ENCODE measurements around the gene HTR4. TPM values are rescaled to one million over a fixed set of nuclear protein-coding genes. Genes with fewer than 3 reads are reported as not detected.

HTR4 gene
- polyA plus RNA-seq, 3 donors, result not detected

DNA sequence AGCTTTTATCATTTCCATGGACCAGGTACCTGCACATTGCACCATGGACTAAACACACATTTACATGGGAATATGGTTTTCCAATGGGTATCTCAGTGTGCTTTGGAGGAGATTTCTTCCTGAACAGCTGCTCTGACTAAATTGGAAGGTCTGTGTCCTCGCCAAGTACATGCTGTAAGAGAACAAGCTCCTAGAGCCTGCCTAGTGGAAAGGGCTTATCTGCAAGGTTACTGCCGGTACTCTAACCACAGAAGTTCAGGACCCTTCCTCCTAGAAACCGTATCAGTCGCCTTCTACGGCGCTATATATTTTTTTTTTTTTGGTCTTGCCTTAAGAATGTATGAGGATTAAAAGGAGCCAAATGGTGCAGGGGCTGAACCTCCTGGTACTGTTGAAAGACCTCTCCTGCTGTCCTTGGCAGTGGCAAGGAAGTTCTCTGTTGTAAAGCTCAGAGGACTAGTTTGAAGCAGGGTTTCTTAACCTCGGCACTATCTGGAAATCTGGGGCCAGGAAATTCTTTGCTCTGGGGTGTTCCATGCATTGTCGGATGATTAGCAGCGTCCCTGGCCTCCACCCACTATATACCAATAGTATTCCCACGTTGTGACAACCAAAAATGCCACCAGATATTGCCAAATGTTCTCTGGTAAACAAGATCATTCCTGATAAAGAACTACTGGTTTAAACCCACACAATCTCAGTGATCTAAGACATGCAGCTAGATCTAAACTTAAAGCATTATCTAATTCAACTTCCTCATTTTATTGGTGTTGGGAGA, 163.1 kb downstream of the HTR4 start:
- Mint-ChIP-seq H3K36me3 (no peaks in the 10 kb centered on the region), H3K9me3 (peaks cover 0 to 2% (median 0%) of the 10 kb centered on the region in 7 donors), H3K4me3 (no peak overlapping the region), H3K4me1 (no peaks in the 10 kb centered on the region), H3K27me3 (ENCODE audit: low read depth in 3 of 3) (peaks cover 0 to 9% (median 5%) of the 10 kb centered on the region in 3 donors), H3K27ac (no peak overlapping the region)
- Histone ChIP-seq H3K36me3 (replicated peaks in 1 of 2; ENCODE audit: control insufficient read depth in 1 of 2, insufficient read depth in 2 of 2, low read length in 2 of 2) (no peaks in the 10 kb centered on the region), H3K27me3 (ENCODE audit: control insufficient read depth in 2 of 2, insufficient read depth in 2 of 2, low read length in 2 of 2) (peaks cover 0 to 4% of the 10 kb centered on the region in 2 donors), H3K9me3 (replicated peaks in 1 of 2; ENCODE audit: control insufficient read depth in 1 of 2, insufficient read depth in 1 of 2, low read length in 2 of 2) (no peaks in the 10 kb centered on the region), H3K79me2 (ENCODE audit: insufficient read depth, low read length) (no peaks in the 10 kb centered on the region), H3K27ac (ENCODE audit: low read depth in 1 of 2, low read length in 2 of 2) (no peak overlapping the region), H3K4me3 (replicated peaks in 1 of 3; ENCODE audit: low read depth in 2 of 3, low read length in 3 of 3) (no peak overlapping the region), H4K20me1 (ENCODE audit: insufficient read depth, low read length) (no peaks in the 10 kb centered on the region), H3K4me1 (ENCODE audit: control insufficient read depth in 1 of 2, insufficient read depth in 2 of 2, low read length in 2 of 2) (no peaks in the 10 kb centered on the region), H3K4me2 (replicated peaks; ENCODE audit: extremely low read depth, low read length, poor library complexity, severe bottlenecking) (no peak overlapping the region), H3K9ac (ENCODE audit: insufficient read depth, low read length, poor library complexity, severe bottlenecking) (no peak overlapping the region), H2AFZ (ENCODE audit: insufficient read depth, low read depth, low read length, poor library complexity, severe bottlenecking) (no peak overlapping the region)
- TF ChIP-seq, protein P1, sequence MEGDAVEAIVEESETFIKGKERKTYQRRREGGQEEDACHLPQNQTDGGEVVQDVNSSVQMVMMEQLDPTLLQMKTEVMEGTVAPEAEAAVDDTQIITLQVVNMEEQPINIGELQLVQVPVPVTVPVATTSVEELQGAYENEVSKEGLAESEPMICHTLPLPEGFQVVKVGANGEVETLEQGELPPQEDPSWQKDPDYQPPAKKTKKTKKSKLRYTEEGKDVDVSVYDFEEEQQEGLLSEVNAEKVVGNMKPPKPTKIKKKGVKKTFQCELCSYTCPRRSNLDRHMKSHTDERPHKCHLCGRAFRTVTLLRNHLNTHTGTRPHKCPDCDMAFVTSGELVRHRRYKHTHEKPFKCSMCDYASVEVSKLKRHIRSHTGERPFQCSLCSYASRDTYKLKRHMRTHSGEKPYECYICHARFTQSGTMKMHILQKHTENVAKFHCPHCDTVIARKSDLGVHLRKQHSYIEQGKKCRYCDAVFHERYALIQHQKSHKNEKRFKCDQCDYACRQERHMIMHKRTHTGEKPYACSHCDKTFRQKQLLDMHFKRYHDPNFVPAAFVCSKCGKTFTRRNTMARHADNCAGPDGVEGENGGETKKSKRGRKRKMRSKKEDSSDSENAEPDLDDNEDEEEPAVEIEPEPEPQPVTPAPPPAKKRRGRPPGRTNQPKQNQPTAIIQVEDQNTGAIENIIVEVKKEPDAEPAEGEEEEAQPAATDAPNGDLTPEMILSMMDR (IDR thresholded peaks at IDR 0.05), result no peak
- intact Hi-C loops (cut with micrococcal nuclease), result no loop called here
- DNase-seq, result no peak
- 20% methylated on average over 2 of the region's 10 CpGs for WGBS (ENCODE audit: insufficient coverage)

DNA sequence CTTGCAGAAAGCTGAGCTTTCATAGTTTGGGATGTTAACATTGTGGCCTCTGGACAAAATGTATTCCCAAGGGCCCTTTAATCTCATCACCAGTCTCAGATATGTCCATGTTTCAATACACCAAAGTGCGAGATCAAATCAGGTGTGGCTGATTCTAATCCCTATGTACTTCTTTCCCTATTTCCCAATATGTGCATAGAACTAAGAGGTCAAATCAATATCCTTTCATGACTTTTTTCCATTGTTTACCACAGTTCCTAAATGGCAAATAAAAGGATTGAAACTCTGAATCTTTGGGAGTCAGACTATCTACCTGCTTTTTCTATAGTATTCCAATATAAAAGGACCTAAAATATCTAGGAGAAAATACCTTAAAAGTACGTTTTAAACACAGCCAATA, 165.6 kb downstream of the HTR4 start:
- Histone ChIP-seq H3K4me1 (ENCODE audit: control insufficient read depth in 1 of 2, insufficient read depth in 2 of 2, low read length in 2 of 2) (no peaks in the 10 kb centered on the region), H4K20me1 (ENCODE audit: insufficient read depth, low read length) (no peaks in the 10 kb centered on the region), H3K27ac (ENCODE audit: low read depth in 1 of 2, low read length in 2 of 2) (no peak overlapping the region), H3K9ac (ENCODE audit: insufficient read depth, low read length, poor library complexity, severe bottlenecking) (no peak overlapping the region), H2AFZ (ENCODE audit: insufficient read depth, low read depth, low read length, poor library complexity, severe bottlenecking) (no peak overlapping the region), H3K27me3 (ENCODE audit: control insufficient read depth in 2 of 2, insufficient read depth in 2 of 2, low read length in 2 of 2) (peaks cover 0 to 4% of the 10 kb centered on the region in 2 donors), H3K4me3 (replicated peaks in 1 of 3; ENCODE audit: low read depth in 2 of 3, low read length in 3 of 3) (no peak overlapping the region), H3K79me2 (ENCODE audit: insufficient read depth, low read length) (no peaks in the 10 kb centered on the region), H3K36me3 (replicated peaks in 1 of 2; ENCODE audit: control insufficient read depth in 1 of 2, insufficient read depth in 2 of 2, low read length in 2 of 2) (no peaks in the 10 kb centered on the region), H3K9me3 (replicated peaks in 1 of 2; ENCODE audit: control insufficient read depth in 1 of 2, insufficient read depth in 1 of 2, low read length in 2 of 2) (no peaks in the 10 kb centered on the region), H3K4me2 (replicated peaks; ENCODE audit: extremely low read depth, low read length, poor library complexity, severe bottlenecking) (no peak overlapping the region)
- Mint-ChIP-seq H3K27ac (no peak overlapping the region), H3K36me3 (no peaks in the 10 kb centered on the region), H3K9me3 (peaks cover 0 to 2% (median 0%) of the 10 kb centered on the region in 7 donors), H3K4me1 (no peaks in the 10 kb centered on the region), H3K4me3 (no peak overlapping the region), H3K27me3 (ENCODE audit: low read depth in 3 of 3) (peaks cover 0 to 9% (median 5%) of the 10 kb centered on the region in 3 donors)
- WGBS (ENCODE audit: insufficient coverage), result no CpG with 5 or more reads among the region's 2 CpGs
- TF ChIP-seq, protein P1 (IDR thresholded peaks at IDR 0.05), result no peak
- no peak for DNase-seq
- intact Hi-C loops (cut with micrococcal nuclease), result no loop called here
